Amniotic epithelial cell (primary cell): Measurements from ENCODE around the gene IRF1.

ENCODE experiments used
- DNase-seq: peaks from one replicate; pipeline ENCODE4 v3.0.0-alpha.2; 2010; ENCODE audit warnings: low read depth

The IRF1 gene

DNA sequence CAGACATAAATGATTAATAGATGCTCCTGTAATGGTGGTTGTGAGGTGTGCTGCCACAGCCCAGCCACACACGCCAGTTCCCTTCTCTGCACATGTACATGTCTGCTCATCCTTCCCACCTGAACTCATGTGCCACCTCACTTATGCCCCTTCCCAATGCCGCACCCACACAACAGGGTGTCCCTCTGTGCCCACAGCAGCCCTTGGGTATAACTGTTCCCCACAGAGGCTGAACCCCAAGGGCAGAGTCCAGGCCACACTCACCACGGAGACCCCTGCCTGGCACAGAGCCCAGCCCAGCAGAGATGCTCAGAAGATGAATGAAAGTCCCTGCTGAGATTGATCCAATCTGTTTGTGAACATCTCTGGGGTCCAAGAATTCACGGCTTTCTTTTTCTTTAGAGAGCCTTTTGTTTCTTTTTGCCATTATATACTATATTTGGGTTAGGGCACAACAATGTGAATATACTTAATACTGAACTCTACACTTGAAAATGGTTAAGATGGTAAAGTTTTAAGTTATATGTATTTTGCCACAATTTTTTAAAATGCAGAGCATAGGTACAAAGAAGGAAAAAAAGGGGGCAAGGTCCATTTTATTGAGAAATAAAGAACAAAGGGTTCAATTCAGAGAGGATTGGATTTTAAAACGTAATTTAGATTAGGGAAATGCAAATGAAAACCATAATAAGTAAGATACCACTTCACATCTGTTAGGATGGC is 29.6 kb downstream of the IRF1 start:
- DNase-seq, result no peak

DNA sequence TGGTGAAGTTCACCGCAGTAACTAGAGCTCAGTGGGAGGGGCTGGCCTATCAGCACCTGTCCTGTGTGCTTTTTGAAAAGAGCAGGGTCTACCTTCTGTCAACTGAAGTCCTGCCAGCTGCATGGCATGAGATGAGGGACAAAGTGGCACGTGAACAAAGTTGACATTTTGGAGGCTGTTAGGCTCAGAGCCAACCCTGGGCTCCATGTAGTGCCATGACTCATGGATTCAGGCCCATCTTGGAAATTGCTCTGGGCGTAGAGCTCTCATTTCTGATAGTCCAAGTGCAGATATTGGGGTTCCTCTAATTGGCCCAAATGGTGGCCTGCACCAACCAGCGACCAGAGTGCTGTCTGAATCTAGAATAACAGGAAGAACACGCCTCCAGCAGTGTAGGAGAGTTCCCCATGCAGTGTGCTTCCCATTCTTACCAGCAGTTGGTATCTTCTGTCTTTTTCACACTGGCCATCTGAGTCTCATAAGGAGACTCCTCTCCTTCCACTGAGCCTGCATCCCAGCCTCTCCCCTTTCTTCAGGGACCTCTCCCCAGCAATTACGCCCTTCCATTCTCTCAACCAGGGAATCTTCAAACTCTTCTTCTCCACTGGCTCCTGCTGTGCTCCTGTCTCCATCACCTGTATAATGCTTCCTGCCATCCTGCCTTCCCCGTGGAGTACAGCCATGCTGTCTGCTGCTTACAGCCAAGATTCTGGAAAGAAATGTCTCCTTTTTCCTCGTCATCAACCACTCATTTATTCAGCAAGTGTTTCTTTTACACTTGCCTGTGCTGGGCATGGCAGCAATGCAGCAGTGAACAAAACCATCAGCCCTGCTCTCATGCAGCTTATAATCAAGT is 30.4 kb downstream of the IRF1 start:
- DNase-seq, result no peak

DNA sequence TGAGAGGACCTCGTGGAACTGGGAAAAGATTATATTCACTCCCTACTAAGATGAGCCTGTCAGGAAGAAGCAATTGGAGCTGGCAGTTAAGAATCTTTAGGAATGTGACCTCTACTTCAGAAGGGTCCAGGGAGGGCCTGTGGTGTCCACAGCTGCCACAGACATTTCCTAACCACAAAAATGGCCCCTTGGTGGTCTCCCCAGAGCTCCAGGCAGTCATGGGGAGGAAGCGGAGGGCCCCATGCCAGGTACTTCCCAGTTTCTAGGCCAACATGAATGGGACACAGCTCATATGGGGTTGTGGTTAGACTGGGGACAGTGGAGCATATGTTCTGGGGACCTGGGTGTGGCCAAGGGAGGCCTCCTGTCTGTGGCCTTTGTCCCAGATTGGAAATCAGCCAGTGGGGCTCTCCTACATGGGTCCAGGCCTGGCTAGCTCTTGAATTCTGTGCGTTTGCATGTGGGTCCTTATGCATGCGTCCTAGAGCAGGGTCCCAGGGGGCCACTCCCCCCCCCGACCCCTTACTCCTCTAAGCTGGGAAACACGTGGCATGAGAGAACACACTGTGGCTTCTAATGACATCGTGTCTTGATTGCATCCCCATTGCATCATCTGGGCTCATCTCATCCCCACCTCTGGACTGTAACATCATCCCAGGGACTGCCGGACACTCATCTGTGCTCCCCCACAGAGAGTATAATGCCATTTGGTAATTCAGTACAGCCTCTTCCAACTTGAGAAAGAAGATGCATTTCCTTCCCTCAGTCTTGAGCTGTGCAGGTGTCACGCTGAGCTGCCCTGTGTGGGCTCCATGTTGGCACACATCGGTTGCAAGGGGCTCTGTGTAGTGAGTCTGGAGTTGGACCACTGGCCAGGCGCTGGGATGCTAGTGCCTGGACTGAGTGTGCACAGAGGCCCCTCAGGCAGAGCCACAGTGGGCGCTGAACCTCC is 31.3 kb downstream of the IRF1 start:
- peak; percentile 22 for DNase-seq

DNA sequence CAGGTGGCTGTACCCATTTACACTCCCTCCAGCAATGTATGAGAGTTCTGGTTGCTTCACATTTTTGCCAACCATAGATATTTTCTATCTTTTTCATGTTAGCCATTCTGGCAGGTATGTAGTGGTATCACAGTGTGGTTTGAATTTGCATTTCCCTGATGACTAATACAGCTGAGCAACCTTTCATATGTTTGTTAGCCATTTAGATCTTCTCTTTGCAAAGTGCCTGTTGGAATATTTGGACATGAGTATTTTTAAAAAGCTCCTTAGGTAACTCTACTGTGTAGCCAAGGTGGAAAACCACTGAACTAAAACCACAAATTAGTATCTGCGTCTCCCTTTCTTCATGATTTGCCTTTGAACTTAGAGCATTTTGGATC is 31.9 kb downstream of the IRF1 start:
- peak; percentile 76 for DNase-seq

DNA sequence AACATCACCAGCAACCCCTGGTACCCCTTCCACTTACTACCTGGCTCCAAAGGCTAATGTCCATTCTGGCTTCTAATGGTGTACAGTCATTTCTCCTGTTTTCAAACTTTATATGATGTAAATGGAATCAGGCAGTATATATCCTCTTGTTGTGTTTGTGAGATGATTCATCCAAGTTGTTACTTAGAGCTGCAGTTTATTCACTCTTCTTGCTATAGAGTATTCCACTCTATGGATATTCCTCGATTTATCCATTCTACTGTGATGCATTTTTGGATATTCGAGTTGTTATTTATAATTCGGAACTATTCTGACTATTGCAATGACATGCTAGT is 32.4 kb downstream of the IRF1 start:
- DNase-seq, result peak; percentile 51

DNA sequence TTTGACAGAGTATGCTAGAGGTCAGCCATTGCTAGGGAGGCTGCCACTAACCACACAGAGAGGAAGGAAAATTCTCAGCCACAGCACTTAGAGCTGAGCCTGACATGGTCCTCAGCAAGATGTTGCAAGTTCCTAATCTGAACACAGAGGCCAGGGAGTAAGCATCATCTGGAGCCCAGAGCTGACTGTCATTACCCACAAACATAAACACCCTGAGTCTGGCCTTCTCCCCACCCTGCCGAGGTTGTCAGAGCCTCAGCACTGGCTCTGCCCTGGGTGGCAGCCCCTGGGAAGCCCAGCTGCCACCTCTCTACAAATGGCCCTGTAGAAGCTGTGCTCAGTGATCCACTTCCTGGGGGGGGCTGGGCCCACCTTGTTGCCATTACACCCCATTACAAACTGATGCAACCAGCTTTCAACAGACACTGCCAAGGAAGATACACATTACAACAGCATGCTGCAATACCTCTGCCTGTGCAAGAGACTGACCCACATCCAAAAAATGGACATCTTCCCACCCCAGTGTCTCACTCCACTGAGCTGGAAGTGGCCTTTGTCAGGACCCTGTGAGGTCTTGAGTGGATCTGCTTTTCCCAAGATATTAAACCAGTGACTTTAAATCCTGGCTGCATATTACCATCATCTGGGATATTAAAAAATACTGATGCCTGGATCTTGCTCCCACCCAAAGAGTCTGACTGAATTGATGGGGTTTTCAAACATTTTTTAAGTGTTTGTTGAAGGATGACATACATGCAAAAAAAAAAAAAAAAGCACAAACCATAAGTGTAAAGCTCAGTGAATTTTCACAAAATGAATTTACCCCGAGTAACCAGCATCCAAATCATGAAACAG is 33.0 kb downstream of the IRF1 start:
- peak; percentile 91 for DNase-seq

DNA sequence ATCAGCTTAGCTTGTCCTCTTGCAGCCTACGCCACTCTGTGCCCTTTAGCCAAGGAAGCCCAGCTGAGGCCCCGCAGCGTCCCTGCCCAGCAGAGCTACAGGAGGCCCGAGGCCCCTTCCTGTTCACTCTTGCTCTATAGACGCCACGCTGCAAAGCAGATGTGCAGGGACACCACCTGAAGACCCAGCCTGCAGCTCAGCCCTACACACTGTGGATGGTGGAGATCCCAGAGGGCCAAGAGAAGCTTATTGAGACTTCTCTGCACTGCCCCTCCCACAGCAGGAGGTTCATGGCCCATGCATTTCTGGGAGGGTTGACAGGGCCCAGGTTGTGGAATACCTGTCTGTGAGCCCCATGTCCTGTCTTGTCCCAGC is 33.6 kb downstream of the IRF1 start:
- DNase-seq, result no peak

DNA sequence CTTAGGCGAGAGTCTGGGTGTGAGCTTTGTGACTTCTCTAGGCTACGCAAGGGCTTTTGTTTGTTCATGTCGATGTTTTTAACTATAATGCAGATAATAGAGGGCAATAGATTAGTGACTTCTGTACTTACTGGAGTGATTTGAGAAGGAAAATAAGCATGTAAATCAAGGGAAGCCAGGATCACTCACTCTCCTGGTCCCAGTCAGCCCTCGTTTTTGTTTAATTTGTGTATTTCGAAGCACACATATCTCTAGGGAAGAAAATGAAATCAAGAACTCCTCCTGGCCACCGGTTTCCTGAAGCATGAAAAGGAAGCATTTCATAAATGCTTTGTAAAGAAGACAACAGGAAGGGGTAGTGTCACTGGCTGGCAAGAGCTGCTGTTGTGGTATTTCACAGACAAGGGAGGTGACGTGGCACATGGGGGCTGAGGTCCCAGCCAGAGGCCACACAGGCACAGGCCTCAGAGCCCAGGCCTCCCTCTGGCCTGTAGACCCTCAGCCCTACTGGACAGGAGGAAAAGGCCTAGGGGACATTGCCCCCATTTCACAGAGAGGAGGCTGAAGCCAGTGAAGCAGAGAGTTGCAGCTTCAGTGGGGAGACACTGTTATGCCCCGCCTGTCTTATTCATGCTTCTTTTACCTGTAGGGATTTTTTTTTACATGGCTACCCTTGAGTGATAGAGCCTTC is 34.1 kb downstream of the IRF1 start:
- peak; percentile 41 for DNase-seq

DNA sequence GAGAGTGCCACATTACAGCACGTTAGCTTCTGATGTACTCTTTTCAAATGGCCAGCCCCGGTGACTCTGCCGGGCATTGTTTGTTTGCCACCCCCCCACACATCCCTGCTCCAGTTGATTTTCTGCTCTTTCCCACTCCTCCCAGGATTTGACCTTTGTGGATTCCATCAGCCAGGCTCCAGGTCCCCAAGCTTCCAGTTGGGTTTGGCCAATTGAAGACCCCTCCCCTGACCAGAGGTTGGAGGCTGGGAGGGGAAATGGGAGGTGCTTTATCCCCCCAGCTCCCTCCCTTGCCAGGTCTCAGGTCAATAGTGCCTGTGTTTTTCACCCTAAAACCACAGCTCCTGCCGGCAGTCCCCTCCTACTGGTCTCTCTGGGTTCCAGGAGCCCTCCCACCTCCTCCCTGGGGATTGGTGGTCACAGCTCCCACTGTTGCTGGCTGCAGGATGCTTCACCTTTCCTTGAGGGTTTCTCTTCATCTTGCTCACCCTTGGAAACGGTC is 34.9 kb downstream of the IRF1 start:
- no peak for DNase-seq

DNA sequence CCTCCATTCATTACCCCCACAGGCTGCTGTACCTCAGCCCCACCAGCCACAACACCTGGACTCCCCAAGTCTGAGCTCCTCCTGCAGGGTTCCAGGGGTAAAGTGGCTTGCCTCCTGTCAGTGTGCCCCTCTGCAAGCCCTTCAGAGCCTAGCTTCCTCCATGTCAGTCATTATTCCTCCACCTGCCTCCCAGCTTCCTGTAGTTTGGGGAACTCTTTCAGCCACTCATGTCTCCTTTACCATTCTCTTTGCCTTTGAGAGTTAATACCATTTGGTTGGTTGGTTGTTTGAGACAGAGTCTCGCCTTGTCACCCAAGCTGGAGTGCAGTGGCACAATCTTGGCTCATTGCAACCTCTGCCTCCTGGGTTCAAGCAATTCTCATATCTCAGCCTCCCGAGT is 36.2 kb downstream of the IRF1 start:
- DNase-seq, result no peak

DNA sequence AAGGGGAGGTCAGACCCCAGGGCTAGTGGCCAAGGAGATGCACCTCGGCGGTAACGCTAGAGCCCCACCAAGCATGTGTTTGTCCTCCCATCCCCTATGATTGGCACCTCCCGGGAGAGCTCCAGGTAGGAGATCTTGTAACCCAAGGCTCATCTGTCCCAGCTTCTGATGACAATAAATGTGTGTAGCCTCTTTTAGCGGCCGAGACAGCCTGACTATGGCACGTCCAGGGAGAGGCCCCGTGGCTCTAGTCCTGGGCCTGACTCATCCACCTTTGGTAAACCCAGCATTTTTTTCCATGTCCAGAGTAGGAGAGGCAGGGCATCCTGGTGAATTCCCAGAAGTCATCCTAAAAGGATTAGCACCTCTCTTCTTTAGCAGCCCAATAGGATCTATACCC is 39.2 kb downstream of the IRF1 start:
- DNase-seq, result no peak

DNA sequence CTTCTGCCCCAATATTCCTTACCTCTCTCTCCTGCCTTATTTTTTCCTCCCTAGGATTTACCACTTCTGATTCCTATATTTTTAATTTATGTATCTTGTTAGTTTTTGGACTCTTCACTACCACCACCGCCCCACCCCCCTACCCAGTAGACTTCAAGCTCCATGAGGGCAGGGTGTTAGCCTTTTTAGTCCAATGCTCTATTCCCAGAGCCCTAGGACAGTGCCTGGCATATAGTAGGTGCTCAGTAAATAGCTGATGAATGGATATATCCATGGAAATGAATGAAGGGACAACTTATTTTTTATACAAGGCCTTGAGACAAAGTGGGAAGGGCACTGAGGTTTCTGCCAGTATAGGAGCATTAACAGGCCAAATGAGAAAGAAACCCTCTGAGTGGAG is 41.5 kb downstream of the IRF1 start:
- DNase-seq, result no peak

DNA sequence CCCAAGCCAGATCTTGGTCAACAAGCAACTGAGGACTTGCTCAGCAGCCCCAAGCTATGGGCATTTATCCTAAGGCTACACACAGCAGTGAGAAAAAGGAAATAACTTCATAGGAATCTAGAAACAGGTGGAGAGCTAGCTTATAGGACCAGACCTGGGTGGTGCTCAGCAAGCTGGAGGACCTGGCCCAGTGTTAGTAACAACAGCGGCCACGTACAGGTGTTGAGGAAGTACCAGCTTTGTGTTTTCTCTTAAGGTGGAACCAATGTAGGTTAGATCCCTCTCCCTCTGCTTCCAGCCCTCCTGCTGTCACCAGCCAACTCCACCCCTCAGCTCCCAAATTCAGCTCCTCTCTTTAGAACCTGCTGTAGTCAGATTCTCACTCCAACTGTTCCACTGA is 43.4 kb downstream of the IRF1 start:
- DNase-seq, result no peak

DNA sequence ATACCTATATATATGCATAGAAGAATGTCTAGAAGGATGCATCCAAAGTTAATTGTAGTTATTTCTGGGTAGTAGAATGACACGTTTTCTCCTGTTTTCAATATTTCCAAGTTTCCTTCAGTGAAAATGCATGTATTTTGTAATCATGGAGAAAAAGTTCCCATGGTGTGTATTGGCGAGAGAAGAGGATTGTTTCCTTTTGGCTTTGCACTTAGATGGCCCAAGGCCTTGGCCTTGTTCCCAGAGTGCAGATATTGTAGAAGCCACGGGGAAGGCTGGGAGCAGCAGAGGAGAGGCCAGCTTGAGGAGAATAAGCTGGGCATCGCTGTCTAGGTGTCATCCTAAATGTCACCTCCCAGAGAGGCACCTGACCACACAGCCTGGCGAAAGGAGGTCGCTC is 44.0 kb downstream of the IRF1 start:
- peak; percentile 73 for DNase-seq

DNA sequence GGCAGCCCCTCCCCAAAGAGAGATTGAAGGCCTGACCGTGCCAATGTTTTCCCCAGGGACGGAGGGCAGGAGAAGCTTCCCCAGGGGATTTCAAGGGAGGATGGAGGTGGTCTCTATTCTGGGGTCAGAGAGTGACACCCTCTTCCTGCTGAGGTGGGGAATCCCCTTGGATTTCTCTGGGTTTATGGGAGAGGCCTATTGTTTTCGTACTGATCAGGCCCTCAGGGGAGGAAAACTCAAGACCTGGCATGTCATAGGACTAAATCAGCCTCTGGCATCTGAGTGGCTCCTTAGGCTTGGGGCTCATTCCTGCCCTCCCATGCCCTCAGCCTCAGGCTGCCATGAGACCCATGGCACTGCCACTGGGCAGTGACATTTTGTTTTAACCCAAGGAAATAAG is 44.6 kb downstream of the IRF1 start:
- no peak for DNase-seq

DNA sequence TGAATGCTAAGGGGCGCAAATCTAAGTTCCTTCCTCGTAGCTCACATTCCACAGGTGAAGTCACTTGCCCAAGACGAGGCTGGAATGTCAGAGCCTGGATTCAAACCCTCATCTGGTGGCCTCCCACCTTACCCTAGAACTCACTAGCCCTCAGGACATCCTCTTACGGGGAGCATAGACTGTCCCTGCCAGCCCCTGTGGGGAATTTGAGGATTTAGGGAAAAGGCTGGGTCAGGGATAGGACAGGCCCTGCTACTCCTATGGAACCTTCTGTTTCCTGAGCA is 45.0 kb downstream of the IRF1 start:
- DNase-seq, result no peak

DNA sequence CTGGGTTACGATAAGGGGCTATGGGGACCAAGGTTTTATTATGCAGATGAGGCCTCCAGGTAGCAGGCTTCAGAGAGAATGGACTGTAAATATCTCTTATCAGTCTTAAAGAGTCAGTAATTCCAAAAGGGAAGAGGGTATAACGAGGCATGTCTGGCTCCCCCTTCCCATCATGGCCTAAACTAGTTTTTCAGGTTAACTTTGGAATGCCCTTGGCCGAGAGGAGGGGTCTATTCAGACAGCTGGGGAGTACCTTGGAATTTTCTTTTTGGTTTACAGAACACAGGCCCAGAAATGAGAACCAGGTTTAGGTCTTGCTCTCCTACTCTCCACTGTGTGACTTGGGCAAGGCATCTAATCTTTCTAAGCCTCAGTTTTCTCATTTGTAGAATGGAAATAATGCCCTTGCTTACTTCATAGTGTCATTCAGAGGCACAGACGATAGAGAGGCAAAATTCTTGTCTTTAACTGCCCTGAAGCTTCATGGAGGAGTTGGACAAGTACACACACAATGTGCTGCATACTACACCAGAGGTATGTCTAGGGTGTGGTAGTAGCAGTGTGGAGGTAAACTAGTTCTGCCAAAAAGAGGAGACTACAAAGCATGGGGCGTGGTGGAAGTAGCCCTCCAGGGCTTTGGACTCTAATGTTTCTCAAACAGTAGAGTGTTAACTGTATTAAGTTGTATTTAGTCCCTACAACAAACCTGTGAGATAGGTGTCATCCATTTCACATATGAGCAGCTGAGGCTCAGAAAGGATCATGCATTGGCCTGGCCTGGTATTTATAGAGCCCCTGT is 45.5 kb downstream of the IRF1 start:
- no peak for DNase-seq

DNA sequence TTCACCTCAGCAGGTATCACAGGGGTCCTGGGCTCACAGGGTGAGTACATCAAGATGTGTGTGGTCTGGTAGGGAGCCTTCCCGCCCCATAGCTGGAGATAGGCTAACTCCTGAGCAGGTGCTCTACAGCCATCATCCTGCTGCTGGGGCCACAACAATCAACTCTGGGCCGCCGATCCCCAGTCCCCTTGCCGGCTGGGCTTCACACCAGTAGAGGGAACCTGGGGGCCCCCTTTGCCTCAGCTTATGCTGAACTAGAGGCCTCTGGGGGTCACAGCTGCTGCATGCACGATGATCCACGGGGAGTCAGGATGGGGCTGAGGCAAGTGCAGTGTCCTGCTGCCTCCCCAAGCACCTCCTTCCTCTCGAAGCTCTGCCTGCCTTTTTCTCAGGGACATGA is 46.5 kb downstream of the IRF1 start:
- no peak for DNase-seq

DNA sequence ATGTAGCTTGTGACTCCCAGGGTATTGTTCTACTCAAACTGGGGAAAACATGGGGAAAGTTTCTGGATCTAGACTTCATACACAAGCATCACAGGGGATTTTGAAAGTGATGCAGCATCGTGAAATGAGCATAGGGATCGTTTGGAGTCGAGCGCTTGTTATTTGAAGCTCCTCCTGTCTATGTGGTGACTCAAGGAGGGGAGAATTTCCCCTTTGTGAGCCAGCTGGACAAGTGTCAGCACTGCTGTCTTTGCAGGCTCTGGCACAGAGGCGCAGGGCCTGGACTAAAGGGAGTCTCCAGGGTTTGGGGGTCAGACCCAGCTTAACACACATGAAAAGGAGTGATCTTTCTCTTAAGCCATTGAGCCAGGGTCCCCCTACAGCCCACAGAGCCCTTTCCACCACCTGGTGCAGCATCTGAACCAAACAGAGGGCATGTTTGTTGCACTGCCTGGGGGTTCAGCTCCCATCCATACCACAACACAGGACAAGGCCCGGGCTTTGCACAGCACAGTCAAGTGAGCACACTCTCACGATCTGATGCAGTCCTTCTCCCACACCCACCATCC is 51.0 kb downstream of the IRF1 start:
- DNase-seq, result peak; percentile 40

DNA sequence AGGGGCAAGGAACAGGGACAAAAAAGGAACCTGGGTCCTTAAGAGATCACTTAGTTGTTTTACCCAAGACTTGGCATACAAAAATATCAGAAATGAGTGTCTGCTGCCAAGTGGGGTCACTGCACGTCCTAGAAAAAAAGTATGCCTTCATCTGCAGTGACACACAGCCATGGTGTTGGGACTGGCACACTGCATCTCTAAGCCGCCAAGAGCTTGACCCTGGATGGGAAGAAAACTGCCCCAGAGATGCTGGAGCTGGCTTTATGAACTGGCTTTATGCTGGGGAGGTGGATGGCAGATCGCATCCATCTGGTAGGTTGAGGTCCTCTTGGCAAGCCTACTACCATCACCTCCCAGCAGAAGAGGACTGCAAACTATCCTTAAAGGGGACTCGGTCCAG is 51.7 kb downstream of the IRF1 start:
- no peak for DNase-seq
